Pancreas (tissue), 10 donors: ENCODE measurements around the gene GAN. TPM values are rescaled to one million over a fixed set of nuclear protein-coding genes. Genes with fewer than 3 reads are reported as not detected.

Source experiments
- ATAC-seq, 4 donors: fragments of 200-7000 bp; cut with Tn5 transposase; one replicate each; pipeline versions ENCODE4 v1.8.0 to v1.9.1; 2020; ENCODE audit warnings: mild to moderate bottlenecking in 4 of 4, moderate library complexity in 4 of 4
- DNase-seq, 6 donors: peaks; one replicate each; pipeline ENCODE4 v3.0.0-alpha.2; 2020
- FAIRE-seq: peaks from 2 replicates; lab custom pipeline; 2012; peaks lifted over from hg19 to GRCh38; lab: Jason Lieb, UNC
- H3K27ac ChIP-seq, 4 donors: fragments of 200-600 bp; sonication (generic); 1 replicate in 3 of 4; 2 replicates in 1 of 4; pipeline versions ENCODE4 v1.5.0 to v1.8.0; 2020
- H3K27me3 ChIP-seq, 4 donors: fragments of 200-600 bp; one replicate each; pipeline ENCODE4 v1.8.0; 2021
- H3K36me3 ChIP-seq, 3 donors: fragments of 200-600 bp; sonication (generic) in 1 of 3; one replicate each; pipeline versions ENCODE4 v1.5.0 to v1.8.0; 2020 to 2021
- H3K4me1 ChIP-seq, 3 donors: fragments of 200-600 bp; one replicate each; pipeline ENCODE4 v1.8.0; 2021
- H3K4me3 ChIP-seq, 4 donors: fragments of 200-600 bp; sonication (generic) in 2 of 4; one replicate each; pipeline versions ENCODE4 v1.5.0 to v1.8.0; 2020 to 2021
- H3K9me3 ChIP-seq, 4 donors: fragments of 200-600 bp; one replicate each; pipeline ENCODE4 v1.8.0; 2021
- WGBS, 2 donors: extraction: QIAGEN DNeasy Blood & Tissue Kit; methylation state at CpG; one replicate each; pipeline ENCODE4 v1.1.7; 2013; 5-methylcytosine and 5-hydroxymethylcytosine counted together
- intact Hi-C, 3 donors: fragments of 100-400 bp; cut with DNase I; formaldehyde crosslinking; loops; one replicate each; pipeline versions ENCODE4 v1.11.1 to v1.14.2; 2022
- polyA plus RNA-seq, 2 donors: library from polyadenylated mRNA; stranded (reverse); fragments of 200-250 nt; gene quantifications; one replicate each; pipeline ENCODE4 v1.2.3, GENCODE V29; 2013
- total RNA-seq, 6 donors: library from RNA; stranded (reverse); fragmentation: NEBNext Ultra II Directional in 4 of 6; extraction: Animal tissue kit (Norgen Biotek cat#: 25700) in 4 of 6; gene quantifications; one replicate each; pipeline versions ENCODE4 v1.2.1 to v1.2.4, GENCODE V29; 2021 to 2023
- TF ChIP-seq, protein P1 (sequence below), 4 donors: fragments of 200-600 bp; sonication (generic) in 3 of 4; IDR thresholded peaks; one replicate each; pipeline versions ENCODE4 v1.5.0 to v1.8.0; 2021; ENCODE audit warnings: antibody characterized with exemption in 4 of 4
- donor health status: healthy with polysubstance abuse.
- donor health status: DM: no; HTN: no; CAD: no; lungs with moderate emphysema.
- donor health status: DM: no; HTN: no; CAD: no.
- donor health status: control.
- donor health status: control.
- donor health status: Bipolar disorder and iron deficiency.
- donor health status: DM: yes; HTN: yes; CAD: no.
- donor health status: DM: no; HTN: no; CAD: no.
- donor health status: DM: no; HTN: no; CAD: no.
- donor health status: DM: yes; HTN: yes; CAD: no.

Gene GAN
- total and polyA plus RNA-seq, 8 donors, result 0.68 to 4.8 (median 3.8) TPM

DNA sequence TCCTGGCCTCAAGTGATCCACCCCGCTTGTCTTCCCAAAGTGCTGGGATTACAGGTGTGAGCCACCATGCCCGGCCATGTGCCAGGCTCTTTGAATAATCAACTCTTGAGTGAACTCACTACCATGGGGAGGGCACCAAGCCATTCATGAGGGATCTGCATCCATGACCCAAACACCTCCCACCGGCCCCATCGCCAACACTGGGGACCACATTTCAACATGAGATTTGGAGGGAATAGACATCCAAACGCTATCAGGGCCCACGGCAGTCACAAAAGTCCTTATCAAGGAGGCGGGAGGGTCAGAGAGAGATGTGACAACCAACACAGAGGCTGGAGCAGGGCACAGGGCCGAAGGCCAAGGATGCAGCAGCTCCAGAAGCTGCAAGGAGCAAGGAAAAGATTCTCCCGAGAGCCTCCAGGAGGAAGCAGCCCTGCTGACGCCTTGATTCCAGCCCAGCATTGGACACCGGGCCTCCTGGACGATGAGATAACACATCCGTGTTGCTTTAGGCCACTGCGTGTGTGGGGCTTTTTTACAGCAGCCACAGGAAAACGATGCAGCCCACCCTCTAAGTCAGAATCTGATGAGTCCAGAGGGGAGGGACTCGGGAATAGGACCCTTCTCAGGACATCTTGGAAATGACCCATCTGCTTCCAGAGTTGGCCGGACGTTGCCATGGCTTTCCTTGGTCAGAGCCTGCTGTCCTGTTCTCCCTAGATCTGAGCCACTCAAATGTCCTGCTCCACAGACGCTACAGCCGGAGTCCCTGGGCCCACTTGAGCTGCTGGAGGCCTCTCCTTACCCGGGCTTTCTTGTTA lies 82.5 kb downstream of the GAN start:
- intact Hi-C loops, result loop anchor here in 1 of 3 donors (10.0 kb wide), 1 partner anchor 308 kb away; no protein-coding TSS in a partner anchor
- H3K27me3 ChIP-seq, result no peaks in the 10 kb centered on the region
- no peaks in the 10 kb centered on the region for H3K36me3 ChIP-seq
- H3K4me3 ChIP-seq, result no peak overlapping the region
- 81 to 84% methylated on average over 21 of the region's 21 CpGs for WGBS, 2 donors
- ATAC-seq (no peak), DNase-seq (no peak), FAIRE-seq (no peak)
- no peak overlapping the region for H3K27ac ChIP-seq
- TF ChIP-seq, protein P1, sequence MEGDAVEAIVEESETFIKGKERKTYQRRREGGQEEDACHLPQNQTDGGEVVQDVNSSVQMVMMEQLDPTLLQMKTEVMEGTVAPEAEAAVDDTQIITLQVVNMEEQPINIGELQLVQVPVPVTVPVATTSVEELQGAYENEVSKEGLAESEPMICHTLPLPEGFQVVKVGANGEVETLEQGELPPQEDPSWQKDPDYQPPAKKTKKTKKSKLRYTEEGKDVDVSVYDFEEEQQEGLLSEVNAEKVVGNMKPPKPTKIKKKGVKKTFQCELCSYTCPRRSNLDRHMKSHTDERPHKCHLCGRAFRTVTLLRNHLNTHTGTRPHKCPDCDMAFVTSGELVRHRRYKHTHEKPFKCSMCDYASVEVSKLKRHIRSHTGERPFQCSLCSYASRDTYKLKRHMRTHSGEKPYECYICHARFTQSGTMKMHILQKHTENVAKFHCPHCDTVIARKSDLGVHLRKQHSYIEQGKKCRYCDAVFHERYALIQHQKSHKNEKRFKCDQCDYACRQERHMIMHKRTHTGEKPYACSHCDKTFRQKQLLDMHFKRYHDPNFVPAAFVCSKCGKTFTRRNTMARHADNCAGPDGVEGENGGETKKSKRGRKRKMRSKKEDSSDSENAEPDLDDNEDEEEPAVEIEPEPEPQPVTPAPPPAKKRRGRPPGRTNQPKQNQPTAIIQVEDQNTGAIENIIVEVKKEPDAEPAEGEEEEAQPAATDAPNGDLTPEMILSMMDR (IDR thresholded peaks at IDR 0.05), result no peak
- H3K9me3 ChIP-seq, result no peaks in the 10 kb centered on the region
- H3K4me1 ChIP-seq, result no peaks in the 10 kb centered on the region

DNA sequence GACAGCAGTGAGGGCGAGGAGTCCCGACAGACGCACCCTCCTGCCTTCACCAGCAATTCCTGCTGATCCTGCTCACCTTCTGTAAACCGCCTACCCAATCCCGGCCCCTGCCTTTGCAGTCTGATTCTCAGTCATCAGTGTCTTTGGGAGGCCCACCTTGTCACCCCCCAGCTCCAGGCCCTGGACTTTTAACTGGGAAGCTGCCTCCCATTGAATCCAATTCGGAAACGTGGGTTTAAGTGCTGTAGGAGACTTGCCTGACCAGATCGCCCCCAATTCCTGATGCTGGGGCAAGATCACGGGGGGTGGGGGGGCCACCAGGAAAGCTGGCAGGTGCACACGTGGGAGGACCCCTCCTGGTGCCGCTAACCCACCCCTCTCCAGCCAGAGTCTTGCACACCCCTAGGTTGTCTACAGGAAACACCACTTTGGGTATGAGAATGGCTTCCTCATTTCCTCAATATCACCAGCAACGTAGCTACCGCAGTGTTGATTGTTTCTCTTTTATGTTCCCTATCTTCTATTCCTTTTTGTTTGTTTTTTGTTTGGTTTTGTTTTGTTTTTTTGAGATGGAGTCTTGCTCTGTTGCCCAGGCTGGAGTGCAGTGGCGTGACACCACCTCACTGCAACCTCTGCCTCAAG lies 83.2 kb downstream of the GAN start:
- Histone ChIP-seq H3K36me3 (no peaks in the 10 kb centered on the region), H3K9me3 (no peaks in the 10 kb centered on the region), H3K4me3 (no peak overlapping the region), H3K27me3 (no peaks in the 10 kb centered on the region), H3K27ac (no peak overlapping the region), H3K4me1 (no peaks in the 10 kb centered on the region)
- no peak for FAIRE-seq
- ATAC-seq, result no peak
- no peak for DNase-seq
- intact Hi-C loops, result loop anchor here in 1 of 3 donors (10.0 kb wide), 1 partner anchor 307 kb away; no protein-coding TSS in a partner anchor
- TF ChIP-seq, protein P1 (IDR thresholded peaks at IDR 0.05), result no peak
- WGBS, 2 donors, result 81 to 85% methylated on average over 14 of the region's 14 CpGs

DNA sequence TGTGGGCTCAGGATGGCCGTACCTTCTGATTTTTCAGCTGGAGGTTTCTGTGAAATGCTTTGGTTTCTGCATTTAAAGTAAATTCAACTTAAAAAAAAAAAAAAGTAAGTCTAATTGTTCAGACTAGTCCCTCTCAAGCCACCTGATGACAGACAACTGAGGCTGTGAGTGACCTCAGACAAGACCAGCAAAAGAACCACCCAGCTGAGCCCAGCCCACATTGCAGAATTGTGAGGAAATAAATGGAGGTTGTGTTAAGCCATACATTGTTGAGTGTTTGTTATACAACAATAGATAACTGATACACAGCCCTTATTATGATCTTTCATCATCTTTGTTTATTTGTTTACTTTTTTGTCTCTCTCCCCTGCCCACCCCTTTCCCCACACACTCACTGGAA lies 85.1 kb downstream of the GAN start:
- ATAC-seq, result no peak
- Histone ChIP-seq H3K4me1 (peaks cover 0 to 3% (median 0%) of the 10 kb centered on the region in 3 donors), H3K4me3 (no peak overlapping the region), H3K27ac (no peak overlapping the region), H3K9me3 (no peaks in the 10 kb centered on the region), H3K27me3 (no peaks in the 10 kb centered on the region), H3K36me3 (no peaks in the 10 kb centered on the region)
- TF ChIP-seq, protein P1 (IDR thresholded peaks at IDR 0.05), result no peak
- no peak for FAIRE-seq
- intact Hi-C loops, result loop anchor here in 2 of 3 donors (5.0 to 10.0 kb wide), 3 partner anchors 305 to 332 kb away; no protein-coding TSS in a partner anchor
- DNase-seq, result no peak
- 96 to 98% methylated on average over 1 of the region's 1 CpG for WGBS, 2 donors

DNA sequence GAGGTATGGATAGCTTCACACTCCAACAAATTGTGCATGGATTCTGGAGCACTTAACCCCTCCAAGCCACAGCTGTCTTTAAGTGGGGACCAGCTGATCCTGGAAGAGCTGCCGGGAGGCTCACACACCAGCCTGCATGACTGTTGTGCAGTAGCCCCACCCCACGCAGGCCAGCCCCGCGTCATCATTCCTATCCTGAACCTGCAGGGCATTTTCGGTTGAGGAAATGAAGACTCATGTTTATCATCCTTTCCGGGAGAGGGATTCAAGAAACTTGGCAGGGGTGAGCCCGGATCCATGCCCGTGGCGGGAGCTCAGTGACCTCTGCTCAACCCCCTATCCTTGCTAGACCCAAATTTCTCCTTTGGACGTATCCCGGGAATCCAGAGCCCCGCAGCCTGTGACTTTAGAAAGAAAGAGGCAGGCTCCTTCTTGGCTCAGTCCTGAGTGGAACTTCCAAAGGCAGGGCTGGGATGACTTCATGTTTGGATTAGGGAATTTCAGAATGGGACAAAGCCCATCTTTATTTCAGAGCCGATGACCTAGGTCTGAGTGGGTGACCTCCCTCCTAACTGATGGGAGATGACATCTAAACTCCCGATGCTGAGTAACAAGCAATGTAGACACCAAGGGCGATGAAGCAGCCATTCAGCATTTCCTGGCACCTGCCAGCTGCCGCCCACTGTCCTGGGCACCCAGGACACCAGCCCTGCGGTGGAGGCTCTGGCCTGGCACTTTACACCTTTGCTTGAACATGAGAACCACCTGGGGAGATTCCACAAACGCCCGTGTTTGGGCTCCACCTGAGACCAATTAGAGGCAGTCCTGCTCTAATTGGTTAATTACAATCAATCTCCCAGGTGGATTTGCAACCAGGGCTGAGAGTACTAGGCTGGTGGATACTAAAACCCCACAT lies 86.5 kb downstream of the GAN start:
- intact Hi-C loops, result loop anchor here in 2 of 3 donors (5.0 kb wide), 2 partner anchors 321 to 331 kb away; no protein-coding TSS in a partner anchor
- FAIRE-seq, result no peak
- WGBS, 2 donors, result 57 to 63% methylated on average over 19 of the region's 19 CpGs

More for the DNA sequence above, 86.5 kb downstream of the GAN start:
- ATAC-seq, result peak in 1 of 4 donors; percentile 4
- no peaks in the 10 kb centered on the region for H3K36me3 ChIP-seq
- H3K27ac ChIP-seq, result no peak overlapping the region
- no peaks in the 10 kb centered on the region for H3K9me3 ChIP-seq
- no peaks in the 10 kb centered on the region for H3K27me3 ChIP-seq
- TF ChIP-seq, protein P1 (IDR thresholded peaks at IDR 0.05), result no peak
- peaks cover 0 to 3% (median 0%) of the 10 kb centered on the region in 3 donors for H3K4me1 ChIP-seq
- no peak for DNase-seq
- H3K4me3 ChIP-seq, result no peak overlapping the region
